Left renal cortex interstitium (tissue), 4 donors: ENCODE measurements around the gene TECPR1. TPM values are rescaled to one million over a fixed set of nuclear protein-coding genes. Genes with fewer than 3 reads are reported as not detected.

Experiments used
- DNase-seq, 4 donors: peaks; one replicate each; pipeline ENCODE4 v3.0.0-alpha.2; 2013; ENCODE audit warnings: low read depth in 4 of 4, low spot score in 2 of 4, missing footprints in 1 of 4
- polyA plus RNA-seq, 4 donors: library from polyadenylated mRNA; unstranded; fragments of 120-200 nt; gene quantifications; one replicate each; pipeline ENCODE4 v1.2.1, GENCODE V29; 2013; ENCODE audit not compliant: insufficient read length in 4 of 4

TECPR1 gene
- polyA plus RNA-seq, 4 donors = 13.8 to 26.9 (median 20.4) TPM

DNA sequence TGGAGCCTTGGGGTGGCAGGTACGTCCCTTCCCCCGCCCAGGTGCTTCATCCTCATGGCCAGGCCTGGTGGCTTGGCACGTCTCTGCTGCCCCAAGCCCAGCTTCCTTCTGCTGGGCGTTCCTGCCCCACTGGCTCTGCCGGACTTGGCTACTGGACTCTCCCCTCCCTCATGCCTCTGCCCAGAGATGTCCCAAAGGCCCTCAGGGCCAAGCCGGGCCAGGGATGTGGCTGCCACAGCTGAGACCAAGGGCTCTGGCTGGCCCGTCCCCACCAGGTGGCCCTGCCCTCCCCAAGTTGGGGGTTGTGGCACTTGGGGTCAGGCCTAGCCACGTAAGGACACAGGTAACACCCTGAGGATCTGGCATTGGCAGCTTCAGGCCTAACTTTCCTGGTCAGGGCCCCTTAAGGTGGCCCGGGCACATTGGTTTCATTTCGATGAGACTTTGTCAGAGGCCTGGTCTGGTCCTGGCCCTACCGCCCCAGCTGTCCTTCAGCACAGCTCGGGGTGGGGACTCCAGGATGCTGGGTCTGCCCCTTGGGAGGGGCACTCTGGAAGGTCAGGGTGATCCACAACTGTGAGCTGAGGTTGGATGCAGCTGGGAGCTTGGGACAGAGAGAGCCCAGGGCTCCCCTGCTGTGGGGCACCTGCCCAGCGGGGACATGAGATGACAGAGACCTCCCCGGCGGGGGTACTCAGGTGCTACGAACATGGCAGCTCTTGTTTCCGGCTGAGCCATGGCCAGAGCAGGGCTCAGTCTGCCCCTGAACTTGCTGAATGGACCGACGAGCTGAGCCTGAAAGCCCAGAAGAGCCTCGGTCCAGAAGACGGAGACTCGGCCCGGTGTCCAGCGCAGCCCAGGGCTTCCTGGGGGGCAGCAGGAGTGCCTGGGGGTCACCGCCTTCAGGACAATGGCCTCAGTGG lies 37.9 kb downstream of the TECPR1 start:
- DNase-seq = no peak

DNA sequence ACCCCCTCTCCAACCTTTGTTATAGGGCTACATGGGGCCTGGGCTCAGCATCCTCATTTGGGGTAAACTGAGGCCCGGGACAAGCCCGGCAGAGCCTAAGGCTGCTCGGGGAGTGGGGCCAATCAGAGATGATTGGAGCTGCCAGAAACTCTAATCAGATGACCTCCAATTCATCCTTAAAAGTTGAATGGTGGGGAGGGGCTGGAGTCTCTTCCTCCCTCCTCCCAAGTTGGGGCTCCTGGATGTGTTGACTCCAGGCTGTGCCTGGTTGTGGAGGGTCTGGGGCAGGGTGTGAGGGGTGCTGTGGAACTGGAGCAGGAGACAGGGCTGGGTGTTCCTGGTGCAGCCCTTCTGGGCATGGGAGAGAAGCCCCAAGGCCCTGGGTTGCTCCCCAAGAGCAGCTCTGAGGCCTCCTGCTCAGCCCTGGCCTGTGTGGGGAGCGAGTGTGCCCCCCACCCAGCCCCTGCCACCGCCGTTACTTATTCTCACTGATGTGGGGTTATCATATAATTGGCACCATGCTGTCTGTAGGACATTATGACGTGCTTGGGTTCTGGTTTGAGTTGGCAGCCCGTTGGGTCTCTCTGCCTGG lies 38.6 kb downstream of the TECPR1 start:
- no peak for DNase-seq

DNA sequence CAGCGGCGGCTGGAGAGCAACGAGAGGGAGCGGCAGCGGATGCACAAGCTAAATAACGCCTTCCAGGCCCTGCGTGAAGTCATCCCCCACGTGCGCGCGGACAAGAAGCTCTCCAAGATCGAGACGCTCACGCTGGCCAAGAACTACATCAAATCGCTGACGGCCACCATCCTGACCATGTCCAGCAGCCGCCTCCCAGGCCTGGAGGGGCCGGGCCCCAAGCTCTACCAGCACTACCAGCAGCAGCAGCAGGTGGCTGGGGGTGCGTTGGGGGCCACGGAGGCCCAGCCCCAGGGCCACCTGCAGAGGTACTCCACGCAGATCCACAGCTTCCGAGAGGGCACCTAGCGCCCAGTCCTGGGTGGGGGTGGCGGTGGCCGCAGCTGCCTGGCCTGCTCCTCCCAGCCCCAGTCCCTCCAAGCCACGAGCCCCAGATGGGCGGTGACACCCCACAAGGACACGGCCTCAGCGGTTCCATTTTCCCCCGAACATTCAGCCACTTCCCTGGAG lies 39.4 kb downstream of the TECPR1 start:
- DNase-seq = no peak

DNA sequence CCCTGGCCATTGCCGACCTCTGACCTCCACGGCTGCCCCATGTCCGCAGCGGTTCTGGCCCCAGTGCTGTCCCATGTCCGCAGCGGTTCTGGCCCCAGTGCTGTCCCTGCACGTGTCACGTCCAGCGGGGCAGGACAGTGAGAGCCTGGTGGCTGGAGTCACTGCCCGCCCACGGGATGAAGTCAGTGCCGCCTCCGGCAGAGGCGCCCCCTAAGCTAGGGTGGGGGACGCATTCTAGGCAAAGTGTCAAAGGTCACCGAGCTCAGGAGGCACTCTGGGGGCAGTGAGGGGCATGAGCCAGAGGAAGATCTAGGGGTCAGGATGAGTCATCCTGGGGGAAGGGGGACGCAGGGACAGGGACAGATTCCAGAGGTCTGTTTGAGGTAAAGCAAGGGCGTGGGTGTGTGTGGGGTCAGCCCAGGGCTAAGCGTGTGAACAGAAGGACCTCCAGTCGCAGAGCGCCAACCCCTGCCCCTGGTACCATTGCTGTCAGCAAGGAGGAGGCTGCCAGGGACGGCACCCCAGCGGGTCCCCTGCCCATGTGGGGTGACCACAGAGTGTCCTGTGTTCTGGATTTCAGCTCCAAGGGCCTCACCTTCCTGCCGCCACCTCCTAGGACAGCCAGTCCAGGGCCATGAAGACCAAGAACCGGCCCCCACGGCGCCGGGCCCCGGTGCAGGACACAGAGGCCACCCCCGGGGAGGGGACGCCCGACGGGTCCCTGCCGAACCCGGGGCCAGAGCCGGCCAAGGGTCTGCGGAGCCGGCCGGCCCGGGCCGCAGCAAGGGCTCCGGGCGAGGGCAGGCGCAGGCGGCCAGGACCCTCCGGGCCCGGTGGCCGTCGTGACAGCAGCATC lies 40.1 kb downstream of the TECPR1 start:
- DNase-seq = no peak

DNA sequence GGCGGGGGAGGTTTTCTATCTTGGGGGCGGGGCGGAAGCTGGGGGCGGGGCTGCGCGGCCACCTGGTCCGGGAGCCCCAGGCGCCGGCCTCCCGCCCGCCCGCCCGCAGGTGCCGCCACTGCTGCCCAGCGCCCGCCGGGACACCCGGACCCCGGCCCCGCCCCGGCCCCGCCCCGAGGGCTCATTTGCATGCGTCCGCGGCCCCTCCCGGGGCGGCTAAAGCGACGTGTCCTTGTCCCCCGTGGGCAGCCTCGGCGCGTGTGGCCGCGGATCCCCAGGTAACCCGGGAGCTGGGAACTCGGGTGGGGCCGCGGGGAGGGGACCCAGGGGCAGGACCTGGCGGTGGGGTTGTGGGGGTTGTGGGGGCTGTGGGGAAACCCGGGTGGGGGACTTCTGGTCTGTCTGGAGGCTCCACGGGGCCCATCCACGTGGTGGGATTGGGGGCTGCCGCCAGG lies 40.8 kb downstream of the TECPR1 start, which contains the start of gene BHLHA15:
BHLHA15 (plus strand) TSS at position 219 of the 455 bp plus-strand sequence. CDS start 871 bp downstream, outside the sequence.
- no peak for DNase-seq

DNA sequence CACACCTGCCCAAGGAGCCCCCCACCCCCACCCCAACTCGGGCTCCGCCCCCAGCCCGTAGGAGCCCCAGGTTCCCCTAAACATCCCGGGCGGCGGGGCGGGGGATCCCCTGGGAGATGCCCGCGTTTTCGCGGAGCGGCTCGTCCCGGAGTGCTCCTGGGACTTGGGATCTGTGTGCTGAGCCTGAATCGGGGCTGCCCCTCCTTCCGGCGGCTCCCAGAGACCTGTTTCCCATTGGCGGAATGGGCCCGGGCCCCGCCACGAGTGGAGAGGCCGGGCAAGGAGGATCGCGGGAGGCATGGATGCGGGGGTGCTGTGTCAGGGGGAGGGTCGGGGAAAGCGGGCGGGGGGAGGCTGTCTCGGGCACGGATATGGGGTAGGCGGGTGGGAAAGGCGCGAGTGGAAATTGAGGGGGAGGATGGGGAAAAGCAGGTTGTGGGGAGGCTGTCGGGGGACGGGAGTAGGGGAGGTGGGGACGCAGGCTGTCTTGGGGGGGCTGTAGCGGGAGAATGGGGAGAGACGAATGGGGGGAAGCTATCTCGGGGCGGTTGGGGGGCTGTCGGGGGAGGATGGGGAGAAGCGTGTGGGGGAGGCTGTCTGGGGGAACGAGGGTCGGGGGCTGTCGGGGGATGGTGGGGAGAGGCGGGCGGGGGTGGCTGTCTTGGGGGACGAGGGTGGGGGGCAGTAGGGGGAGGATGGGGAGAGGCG lies 41.4 kb downstream of the TECPR1 start:
- DNase-seq = no peak

DNA sequence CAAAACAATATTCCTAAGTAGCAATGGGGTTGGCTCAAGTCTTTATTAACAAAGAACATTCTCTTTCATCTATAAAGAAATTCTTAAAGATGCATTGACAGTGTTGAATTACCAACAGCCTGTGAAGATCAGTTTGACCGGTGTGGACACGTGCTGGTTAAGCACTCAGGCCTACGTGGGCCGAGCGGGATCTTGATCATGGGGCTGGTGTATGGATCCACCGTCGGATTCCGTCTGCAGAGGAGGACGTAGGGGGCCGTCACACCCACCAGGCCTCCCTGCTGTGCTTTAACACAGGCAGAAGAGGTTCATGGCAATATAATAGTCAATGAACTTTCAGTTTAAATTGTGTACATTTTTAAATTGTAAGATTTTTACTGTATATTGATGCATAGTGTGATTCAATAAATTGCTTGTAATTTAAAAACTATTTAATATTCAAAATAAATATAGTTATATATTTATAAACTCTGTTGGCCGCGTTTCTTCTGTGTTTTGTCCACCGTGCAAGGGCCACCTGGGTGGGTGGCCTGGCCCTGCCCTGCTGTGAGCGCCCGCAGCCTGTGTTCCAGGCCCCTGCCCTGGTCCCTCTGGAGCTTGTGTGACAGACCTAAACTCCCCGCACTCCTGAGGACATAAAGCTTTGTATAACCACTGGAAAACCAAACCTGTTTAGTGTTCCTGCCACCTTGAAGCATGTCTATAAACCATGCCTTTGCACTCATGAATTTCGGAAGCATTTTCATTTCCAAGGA lies 42.7 kb downstream of the TECPR1 start:
- no peak for DNase-seq

DNA sequence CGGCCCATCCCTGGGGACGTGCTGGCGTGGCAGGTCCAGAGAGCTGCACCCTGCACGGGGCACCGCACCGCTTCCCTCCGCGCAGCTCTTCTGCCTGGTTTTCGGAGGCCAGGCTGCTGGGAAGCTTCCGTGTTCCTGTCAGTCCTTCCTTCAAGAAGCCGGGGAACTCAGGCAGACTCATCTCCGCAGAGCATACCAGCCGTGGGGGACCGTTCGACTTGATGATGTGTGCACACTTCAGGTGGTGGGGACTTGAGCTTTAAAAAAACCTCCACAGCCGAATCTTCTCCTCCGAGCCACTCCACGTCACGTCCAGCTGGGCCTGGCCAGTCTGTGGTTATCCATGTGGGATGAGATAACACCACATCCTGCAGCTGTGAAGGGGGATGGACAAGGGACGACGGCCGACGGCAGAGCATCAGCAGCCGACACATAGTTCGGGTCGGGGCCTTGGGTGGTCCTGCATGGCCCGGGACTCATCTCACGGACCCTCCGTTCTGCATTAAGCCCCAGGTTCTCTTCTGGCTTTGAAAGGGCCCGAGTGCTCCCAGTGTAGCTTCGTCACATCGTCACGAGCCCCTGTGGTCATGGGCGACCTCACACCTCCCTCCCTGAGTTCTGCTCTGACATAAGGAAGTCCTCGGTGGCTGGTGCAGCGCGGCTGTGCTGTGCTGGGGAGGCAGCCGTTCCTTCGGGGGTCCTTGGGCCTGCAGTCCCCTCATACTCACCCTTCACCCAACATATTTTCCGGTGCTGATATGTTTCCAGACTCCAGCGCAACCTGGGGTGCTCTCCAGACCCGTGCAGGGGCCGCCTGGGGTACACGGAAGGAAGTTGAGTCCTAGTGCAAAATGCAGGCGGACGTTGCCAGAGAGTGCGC lies 45.3 kb downstream of the TECPR1 start:
- DNase-seq = no peak

DNA sequence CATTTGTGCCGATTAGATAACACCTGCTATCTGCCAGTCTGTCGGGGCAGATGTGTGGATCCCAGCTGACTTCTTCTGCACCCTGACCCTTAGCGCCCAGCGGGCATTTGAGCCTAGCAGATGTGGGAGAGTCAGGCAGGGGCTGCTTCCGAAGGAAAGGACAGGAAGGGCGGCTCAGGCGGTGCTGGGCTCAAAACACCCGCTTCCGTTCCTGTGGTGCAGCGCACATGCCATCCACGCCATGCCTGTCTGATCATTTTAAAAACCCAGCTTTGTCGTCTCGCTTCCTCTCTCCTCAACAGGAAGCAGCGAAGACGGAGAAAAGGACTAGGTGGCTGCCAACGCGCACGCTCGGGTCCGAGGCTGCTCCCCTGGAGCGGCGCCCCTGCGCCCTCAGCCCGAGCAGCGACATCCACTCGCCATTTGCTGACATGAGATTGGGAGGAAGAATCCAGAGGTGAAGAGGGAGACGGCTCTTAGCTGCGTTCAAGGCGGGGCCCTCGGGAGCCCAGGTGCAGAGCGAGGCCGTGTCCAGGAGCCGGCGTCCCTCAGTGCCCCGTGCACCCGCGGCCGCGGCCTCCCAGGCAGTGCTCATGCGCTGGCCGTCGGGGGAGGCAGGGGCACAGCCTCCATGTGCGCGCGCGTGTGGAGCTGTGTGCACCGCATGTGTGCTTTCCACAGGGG lies 46.7 kb downstream of the TECPR1 start:
- no peak for DNase-seq

DNA sequence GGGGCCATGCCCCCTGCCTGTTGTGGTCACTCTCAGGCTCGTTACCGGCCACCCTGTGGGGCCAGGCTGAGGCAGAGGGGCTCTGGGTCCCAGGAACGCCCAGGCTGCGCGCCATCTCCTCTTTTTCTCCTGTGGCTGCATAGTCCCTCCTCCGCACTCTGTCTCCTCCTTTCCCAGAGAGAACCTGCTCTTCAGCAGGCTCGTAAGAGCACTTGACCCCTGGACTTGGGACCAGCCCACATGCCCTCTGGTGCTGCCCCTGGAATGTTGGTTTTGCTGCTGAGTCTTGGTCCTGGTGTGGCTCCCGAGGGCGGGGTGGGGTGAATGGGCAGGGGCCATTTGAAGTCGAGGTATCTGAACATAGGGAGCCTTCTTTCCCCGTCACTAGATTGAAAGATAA lies 47.4 kb downstream of the TECPR1 start:
- DNase-seq = no peak

DNA sequence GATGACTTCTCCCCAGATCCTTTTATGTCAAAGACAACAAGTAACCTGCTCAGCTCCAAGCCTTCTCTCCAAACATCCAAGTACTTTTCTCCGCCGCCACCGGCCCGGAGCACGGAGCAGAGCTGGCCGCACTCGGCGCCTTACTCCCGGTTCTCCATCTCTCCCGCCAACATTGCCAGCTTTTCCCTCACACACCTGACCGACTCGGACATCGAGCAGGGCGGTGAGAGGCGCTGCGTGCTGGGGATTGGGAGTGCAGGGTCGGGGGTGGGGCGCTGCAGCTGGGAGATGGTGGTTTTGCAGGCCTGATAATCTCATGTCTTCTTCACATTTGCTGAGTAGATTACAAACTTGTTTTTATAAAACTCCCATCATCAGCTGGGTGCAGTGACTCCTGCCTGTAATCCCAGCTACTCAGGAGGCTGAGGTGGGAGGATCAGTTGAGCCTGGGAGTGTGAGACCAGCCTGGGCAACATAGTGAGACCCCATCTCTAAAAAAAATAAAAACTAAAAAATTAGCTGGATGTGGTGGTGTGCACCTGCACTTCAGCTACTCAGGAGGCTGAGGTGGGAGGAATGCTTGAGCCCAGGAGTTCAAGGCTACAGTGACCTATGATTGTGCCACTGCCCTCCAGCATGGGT lies 47.9 kb downstream of the TECPR1 start:
- DNase-seq = no peak

DNA sequence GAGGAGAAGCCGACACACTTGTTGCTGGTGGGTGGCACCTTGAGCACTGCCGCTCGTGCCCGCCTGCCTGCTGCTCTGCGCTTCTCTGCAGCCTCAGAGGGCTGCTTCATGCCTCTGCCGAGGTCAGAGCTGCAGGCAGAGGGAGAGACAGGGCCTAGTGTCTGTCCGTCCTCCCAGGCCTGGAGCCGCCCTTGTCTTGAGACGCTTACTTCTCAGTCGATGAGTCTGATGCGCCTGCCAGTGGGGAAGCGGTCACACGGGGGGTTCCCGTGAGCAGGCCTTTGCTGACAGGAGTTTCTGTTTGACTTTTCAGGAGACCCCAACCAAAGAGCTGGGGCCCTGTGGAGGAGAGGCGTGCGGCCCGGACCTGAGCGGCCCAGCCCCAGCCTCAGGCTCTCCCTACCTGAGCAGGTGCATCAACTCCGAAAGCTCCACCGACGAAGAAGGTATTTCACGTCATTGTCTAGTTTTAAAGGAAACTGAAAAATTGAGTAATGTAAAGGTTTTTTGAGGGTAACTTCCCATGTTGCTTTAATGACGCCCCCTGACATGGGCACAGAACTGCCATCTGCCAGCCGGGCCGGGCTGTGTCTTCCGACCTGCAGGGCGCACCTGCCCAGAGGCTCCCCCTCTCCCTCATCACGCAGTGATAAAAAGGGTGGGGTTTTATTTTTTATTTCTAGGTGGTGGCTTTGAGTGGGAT lies 48.6 kb downstream of the TECPR1 start:
- no peak for DNase-seq

DNA sequence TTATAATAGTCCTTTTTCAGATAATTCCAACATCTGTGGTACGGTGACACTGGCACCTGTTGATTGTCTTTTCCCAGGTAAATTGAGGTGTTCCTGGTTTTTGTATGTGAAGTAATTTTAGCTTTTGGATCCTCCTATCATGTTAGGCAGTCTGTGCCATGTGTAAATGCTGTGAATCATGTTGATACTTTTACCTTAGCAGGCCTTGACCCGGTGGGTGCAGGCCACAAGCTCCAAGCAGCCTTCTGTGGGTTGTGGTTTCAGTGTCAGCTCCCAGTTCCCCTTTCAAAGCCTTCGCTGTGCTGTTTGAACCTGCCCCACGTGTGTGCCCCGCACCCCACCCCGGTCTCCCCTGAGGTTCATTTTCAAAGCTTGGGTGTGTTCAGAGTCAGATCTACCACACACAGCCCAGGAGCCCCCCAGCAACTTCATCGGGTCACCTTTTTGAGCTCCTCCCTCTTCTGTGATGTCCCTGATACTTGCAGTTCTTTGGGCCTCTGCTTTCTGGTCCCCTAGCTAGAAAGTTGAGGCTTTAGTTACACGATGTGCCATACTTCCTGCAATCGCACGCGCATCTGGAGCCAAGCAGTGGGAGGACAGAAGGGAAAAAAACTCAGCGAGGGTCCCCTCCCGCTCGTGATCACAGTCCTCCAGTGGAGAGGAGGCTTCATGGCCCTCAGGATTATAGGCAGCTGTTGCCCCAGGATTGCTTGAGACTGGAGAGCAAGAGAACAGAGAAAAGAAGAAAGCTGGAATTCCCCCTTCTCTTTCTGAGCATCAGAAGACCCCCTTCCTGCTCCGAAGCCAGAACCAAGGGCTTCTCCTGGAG lies 49.5 kb downstream of the TECPR1 start:
- DNase-seq = no peak

DNA sequence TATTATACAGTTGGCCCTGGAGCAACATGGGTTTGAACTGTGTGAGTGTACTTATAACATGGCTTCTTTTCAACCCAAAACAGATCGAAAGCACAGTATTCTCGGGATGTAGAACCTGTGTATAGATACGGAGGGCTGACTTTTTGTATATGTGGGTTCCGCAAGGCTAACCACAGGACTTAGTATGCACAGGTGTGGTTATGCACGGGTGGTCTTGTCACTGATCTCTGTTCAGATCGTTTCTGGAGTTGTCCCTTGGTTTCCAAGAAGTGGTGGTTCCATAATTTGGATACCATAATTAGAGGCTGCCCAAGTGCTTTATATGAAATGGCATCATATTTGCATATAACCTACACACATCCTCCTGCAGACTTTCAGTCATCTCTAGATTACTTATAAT lies 51.7 kb downstream of the TECPR1 start:
- DNase-seq = no peak

DNA sequence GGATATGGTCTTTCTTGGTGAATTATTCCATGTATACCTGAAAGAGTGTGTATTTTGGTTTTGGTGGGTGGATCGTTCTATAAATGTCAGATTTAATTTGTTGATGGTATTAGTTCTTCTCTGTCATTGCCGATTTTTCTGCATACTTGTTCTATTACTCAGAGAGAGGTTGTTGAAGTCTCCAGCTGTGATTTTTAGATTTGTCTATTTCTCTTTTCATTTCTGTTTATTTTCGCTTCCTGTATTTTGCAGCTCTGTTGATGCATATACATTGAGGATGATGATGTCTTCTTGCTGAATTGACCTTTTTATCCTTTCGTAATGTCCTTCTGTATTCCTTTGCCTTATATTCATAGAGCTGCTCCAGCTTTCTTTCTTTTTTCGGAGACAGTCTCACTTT lies 52.9 kb downstream of the TECPR1 start:
- no peak for DNase-seq
